B cell (primary cell): Measurements from ENCODE around the gene IL4R.

Experiments used
- EZH2 ChIP-seq: IDR thresholded peaks from 2 replicates; pipeline ENCODE4 v1.6.1; 2012; ENCODE audit warnings: borderline replicate concordance, low read depth, mild to moderate bottlenecking, moderate library complexity, low read length; ENCODE audit not compliant: insufficient read depth, poor library complexity, severe bottlenecking
- TF ChIP-seq, protein P1 (sequence below): fragments of 200-600 bp; IDR thresholded peaks from one replicate; pipeline ENCODE4 v1.8.0; 2022; ENCODE audit warnings: antibody characterized with exemption, mild to moderate bottlenecking

DNA sequence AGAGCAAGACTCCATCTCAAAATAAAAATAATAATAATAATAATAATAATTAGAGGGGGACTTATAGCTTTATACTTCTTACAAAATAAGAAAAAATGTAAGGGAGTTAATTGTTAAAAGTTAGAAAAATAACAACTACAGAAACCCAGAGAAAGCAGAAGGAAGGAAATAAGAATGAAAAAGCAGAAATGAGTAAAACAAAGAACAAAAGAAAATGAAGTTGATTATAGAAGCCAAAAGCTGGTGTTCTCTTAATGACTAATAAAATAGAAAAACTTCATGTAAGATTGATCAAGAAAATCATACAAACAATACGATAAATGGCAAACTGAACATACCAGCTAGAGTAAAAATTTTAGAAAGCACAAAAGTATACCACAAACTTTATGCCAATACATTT is 38.4 kb upstream of the IL4R start:
- TF ChIP-seq, protein P1, sequence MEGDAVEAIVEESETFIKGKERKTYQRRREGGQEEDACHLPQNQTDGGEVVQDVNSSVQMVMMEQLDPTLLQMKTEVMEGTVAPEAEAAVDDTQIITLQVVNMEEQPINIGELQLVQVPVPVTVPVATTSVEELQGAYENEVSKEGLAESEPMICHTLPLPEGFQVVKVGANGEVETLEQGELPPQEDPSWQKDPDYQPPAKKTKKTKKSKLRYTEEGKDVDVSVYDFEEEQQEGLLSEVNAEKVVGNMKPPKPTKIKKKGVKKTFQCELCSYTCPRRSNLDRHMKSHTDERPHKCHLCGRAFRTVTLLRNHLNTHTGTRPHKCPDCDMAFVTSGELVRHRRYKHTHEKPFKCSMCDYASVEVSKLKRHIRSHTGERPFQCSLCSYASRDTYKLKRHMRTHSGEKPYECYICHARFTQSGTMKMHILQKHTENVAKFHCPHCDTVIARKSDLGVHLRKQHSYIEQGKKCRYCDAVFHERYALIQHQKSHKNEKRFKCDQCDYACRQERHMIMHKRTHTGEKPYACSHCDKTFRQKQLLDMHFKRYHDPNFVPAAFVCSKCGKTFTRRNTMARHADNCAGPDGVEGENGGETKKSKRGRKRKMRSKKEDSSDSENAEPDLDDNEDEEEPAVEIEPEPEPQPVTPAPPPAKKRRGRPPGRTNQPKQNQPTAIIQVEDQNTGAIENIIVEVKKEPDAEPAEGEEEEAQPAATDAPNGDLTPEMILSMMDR, result no peak
- no peak for TF ChIP-seq EZH2
